Testis (tissue), 3 donors: ENCODE results near the gene SND1. TPM values are rescaled to one million over a fixed set of nuclear protein-coding genes. Genes with fewer than 3 reads are reported as not detected.
A peak's percentile ranks its signal among the peaks of the same experiment; 100 is the strongest.

Experiments
- DNase-seq: peaks from one replicate; pipeline ENCODE4 v3.0.0-alpha.2; 2019
- H3K27ac ChIP-seq, 2 donors: fragments of 200-600 bp; sonication (generic); one replicate each; pipeline ENCODE4 v1.5.1; 2019
- H3K27me3 ChIP-seq: fragments of 200-600 bp; sonication (generic); one replicate; pipeline ENCODE4 v1.5.1; 2019
- H3K36me3 ChIP-seq: fragments of 200-600 bp; sonication (generic); one replicate; pipeline ENCODE4 v1.5.1; 2017; ENCODE audit warnings: low read depth; ENCODE audit errors: missing control alignments
- H3K4me1 ChIP-seq: fragments of 200-600 bp; sonication (generic); one replicate; pipeline ENCODE4 v1.5.1; 2019
- H3K4me3 ChIP-seq, 2 donors: fragments of 200-600 bp; sonication (generic); one replicate each; pipeline ENCODE4 v1.5.1; 2017 to 2019
- H3K9me3 ChIP-seq: fragments of 200-600 bp; sonication (generic); one replicate; pipeline ENCODE4 v1.5.1; 2017
- POLR2A ChIP-seq: fragments of 450-650 bp; IDR thresholded peaks from one replicate; pipeline ENCODE4 v1.6.1; 2017; ENCODE audit warnings: antibody characterized with exemption, mild to moderate bottlenecking, moderate library complexity
- WGBS, 2 donors: methylation state at CpG; one replicate each; pipeline ENCODE4 v1.1.5; 2018; 5-methylcytosine and 5-hydroxymethylcytosine counted together
- intact Hi-C: fragments of 100-400 bp; cut with DNase I; formaldehyde crosslinking; loops from one replicate; pipeline ENCODE4 v1.15.1; 2023; ENCODE audit warnings: low total_unique reads
- polyA plus RNA-seq: library from polyadenylated mRNA; stranded (reverse); fragments of 350-450 nt; fragmentation: Illumina TruSeq; extraction: RNeasy Lipid Tissue Mini Kit (QIAGEN cat#74804); gene quantifications from one replicate; pipeline ENCODE4 v1.2.3, GENCODE V29; 2014; ENCODE audit warnings: low read depth, low replicate concordance; ENCODE audit not compliant: insufficient read depth
- total RNA-seq, 2 donors: library from RNA; depleted of rRNA; stranded (reverse); fragments of >200 nt; gene quantifications; one replicate each; pipeline ENCODE4 v1.2.3, GENCODE V29; 2016
- TF ChIP-seq, protein P1 (sequence below), 3 experiments: fragments of 450-650 bp in 2 of 3; fragments of 200-600 bp in 1 of 3; sonication (generic) in 1 of 3; IDR thresholded peaks; one replicate each; pipeline ENCODE4 v1.5.1; 2016 to 2019; ENCODE audit warnings: antibody characterized with exemption in 3 of 3, mild to moderate bottlenecking in 2 of 3, moderate library complexity in 1 of 3

SND1 gene
- total and polyA plus RNA-seq, 3 donors from 2014 or later = 132 to 207 (median 179) TPM

DNA sequence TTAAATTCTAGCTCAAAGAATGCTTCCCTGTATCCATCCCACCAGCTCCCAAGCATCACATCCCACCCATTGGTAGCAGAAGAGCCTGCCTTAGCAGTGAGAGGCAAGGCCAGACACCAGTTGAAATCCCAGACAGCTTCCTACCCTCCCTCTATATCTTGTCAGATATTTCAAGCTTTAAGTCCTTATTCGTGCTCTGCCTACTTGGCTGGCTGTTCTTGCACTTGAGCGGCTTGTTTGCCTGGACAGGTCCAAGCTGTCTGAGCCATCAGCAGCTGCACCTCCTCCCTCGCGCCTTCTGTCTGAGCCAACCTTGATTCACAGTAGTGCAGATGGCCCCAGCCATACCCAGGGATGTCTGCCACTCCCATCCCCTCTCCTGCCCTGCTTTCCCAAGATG lies 362.8 kb downstream of the SND1 start:
- no peak for DNase-seq
- intact Hi-C loops = no loop called here
- TF ChIP-seq, protein P1, sequence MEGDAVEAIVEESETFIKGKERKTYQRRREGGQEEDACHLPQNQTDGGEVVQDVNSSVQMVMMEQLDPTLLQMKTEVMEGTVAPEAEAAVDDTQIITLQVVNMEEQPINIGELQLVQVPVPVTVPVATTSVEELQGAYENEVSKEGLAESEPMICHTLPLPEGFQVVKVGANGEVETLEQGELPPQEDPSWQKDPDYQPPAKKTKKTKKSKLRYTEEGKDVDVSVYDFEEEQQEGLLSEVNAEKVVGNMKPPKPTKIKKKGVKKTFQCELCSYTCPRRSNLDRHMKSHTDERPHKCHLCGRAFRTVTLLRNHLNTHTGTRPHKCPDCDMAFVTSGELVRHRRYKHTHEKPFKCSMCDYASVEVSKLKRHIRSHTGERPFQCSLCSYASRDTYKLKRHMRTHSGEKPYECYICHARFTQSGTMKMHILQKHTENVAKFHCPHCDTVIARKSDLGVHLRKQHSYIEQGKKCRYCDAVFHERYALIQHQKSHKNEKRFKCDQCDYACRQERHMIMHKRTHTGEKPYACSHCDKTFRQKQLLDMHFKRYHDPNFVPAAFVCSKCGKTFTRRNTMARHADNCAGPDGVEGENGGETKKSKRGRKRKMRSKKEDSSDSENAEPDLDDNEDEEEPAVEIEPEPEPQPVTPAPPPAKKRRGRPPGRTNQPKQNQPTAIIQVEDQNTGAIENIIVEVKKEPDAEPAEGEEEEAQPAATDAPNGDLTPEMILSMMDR (IDR thresholded peaks at IDR 0.05) = no peak
- TF ChIP-seq POLR2A = no peak
- no peaks in the 10 kb centered on the region for H3K9me3 ChIP-seq
- no peaks in the 10 kb centered on the region for H3K36me3 ChIP-seq
- H3K27ac ChIP-seq = no peak overlapping the region
- H3K4me3 ChIP-seq = no peak overlapping the region
- H3K4me1 ChIP-seq = peaks cover 12% of the 10 kb centered on the region
- WGBS, 2 donors = 97 to 100% methylated on average over 3 to 4 of the region's 4 CpGs
- H3K27me3 ChIP-seq = no peaks in the 10 kb centered on the region

DNA sequence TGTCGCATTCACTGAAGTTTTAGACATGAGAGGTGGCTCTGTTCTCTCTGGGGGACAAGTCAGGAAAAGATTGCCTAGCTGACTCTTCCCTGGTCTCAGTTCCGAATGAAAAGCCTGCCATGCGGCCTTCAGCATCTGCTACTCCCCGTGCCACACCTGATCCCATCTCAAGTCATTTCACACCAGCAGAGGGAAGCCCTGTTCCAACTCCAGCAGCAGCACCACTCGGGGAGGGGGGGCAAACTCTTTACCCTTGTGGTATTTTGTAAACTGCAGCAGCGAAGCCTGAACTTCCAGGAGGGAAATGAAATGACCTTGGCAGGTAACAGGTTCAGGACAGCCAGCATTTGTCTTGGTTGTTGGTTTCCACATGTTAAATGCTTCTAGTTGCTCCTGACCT lies 365.5 kb downstream of the SND1 start:
- WGBS, 2 donors = 72 to 73% methylated on average over 6 of the region's 6 CpGs
- DNase-seq = no peak
- Histone ChIP-seq H3K27ac (no peak overlapping the region), H3K4me3 (no peak overlapping the region), H3K36me3 (no peaks in the 10 kb centered on the region), H3K4me1 (no peaks in the 10 kb centered on the region), H3K9me3 (no peaks in the 10 kb centered on the region), H3K27me3 (no peaks in the 10 kb centered on the region)
- intact Hi-C loops = no loop called here
- no peak for TF ChIP-seq POLR2A
- TF ChIP-seq, protein P1 (IDR thresholded peaks at IDR 0.05) = no peak

DNA sequence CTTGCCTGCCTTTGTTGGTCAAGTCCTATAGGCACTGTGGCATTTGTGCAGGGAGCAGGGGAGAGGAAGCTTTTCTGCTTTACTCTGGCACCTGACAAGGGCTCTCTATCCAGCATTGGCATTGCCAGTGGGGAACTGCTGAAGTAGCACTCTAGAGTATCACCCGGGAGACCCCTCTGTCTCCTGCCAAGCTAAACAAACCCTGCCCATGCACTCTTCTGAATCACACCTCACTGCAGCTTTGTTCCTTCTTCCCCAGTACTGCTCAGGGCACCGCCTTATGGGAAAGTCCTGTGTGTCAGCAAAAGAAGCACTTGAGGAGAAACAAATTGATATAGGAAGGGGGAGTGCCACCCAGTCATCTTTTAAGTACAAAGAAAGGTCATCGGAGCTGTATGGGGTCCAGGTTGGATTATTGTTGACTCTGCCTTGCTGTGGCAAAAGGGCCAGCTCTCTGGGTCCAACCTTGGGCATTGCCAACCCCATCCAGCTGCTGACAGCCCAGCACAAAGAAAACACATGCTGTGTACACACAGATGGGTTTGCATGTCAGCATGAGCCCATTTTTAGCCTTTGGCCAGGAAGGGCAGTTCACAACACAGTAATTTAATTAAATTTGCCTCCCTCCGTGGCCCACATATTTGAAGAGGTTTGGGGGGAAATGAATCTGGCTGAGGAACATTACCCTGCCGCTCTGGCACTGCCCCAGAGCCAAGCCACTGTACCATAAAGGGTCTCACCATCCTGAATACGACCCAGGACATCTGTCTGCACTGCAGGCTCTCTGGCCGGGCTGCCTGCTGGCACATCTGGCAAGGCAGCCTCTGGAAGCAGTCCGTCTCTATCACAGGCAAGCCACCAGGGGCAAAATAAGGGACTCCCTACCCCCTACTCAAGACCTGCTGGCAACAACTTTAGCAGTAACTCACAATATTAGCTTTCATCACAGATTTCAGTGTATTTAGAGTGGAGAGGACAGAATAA lies 366.2 kb downstream of the SND1 start:
- H3K4me3 ChIP-seq = no peak overlapping the region
- H3K9me3 ChIP-seq = no peaks in the 10 kb centered on the region
- intact Hi-C loops = no loop called here
- H3K4me1 ChIP-seq = no peaks in the 10 kb centered on the region
- TF ChIP-seq POLR2A = no peak
- no peaks in the 10 kb centered on the region for H3K27me3 ChIP-seq
- DNase-seq = no peak
- H3K27ac ChIP-seq = no peak overlapping the region
- no peaks in the 10 kb centered on the region for H3K36me3 ChIP-seq
- 76 to 90% methylated on average over 4 to 8 of the region's 8 CpGs for WGBS, 2 donors

GRCh38 chr7:128019288-128019687 lies 367.3 kb downstream of the SND1 start:
- no peak for DNase-seq
- H3K4me3 ChIP-seq = no peak overlapping the region
- no peaks in the 10 kb centered on the region for H3K4me1 ChIP-seq
- no peaks in the 10 kb centered on the region for H3K9me3 ChIP-seq
- TF ChIP-seq, protein P1 (IDR thresholded peaks at IDR 0.05) = no peak
- no peak for TF ChIP-seq POLR2A
- 86 to 93% methylated on average over 3 of the region's 3 CpGs for WGBS, 2 donors
- H3K27ac ChIP-seq = no peak overlapping the region
- no peaks in the 10 kb centered on the region for H3K36me3 ChIP-seq
- intact Hi-C loops = no loop called here
- no peaks in the 10 kb centered on the region for H3K27me3 ChIP-seq

DNA sequence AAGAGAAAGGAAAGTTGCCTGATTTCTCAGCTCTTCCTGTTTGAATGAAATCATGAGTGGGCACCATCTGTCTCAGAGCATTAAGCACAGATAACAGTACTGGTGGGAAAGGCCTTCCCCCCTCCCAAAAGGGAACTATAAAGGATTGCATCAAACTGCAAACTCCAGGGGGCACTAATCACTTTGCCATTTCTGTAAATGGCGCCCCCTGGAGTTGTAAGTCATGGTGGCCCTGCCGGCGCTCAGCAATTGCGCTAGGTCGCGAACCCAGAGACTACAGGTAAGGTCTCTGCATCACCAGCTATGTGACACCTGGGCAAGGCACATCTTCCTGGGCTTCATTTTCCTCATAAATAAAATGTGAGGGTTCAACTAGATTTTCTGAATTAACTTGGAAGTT lies 368.2 kb downstream of the SND1 start:
- 91 to 95% methylated on average over 5 to 6 of the region's 6 CpGs for WGBS, 2 donors
- no peak for DNase-seq
- Histone ChIP-seq H3K4me1 (no peaks in the 10 kb centered on the region), H3K9me3 (no peaks in the 10 kb centered on the region), H3K4me3 (no peak overlapping the region), H3K27me3 (no peaks in the 10 kb centered on the region), H3K27ac (no peak overlapping the region), H3K36me3 (no peaks in the 10 kb centered on the region)
- TF ChIP-seq POLR2A = no peak
- TF ChIP-seq, protein P1 (IDR thresholded peaks at IDR 0.05) = peak in 1 of 3 experiments; percentile 16
- intact Hi-C loops = no loop called here
